22Rv1 (cell line): ENCODE results near the gene ZNF695.

ENCODE experiments used
- CTCF ChIP-seq: fragments of 450-650 bp; IDR thresholded peaks from 2 replicates; pipeline ENCODE4 v1.5.1; 2017; ENCODE audit warnings: mild to moderate bottlenecking
- ZFX ChIP-seq: fragments of 450-650 bp; IDR thresholded peaks from 2 replicates; pipeline ENCODE4 v1.6.1; 2017; ENCODE audit warnings: antibody characterized with exemption, borderline replicate concordance

GRCh38 chr1:246959944-246960693, 47.7 kb downstream of the ZNF695 start:
- TF ChIP-seq CTCF (no peak), ZFX (no peak)
